GM23338 (cell line): ENCODE results near the gene DIAPH3. TPM values are rescaled to one million over a fixed set of nuclear protein-coding genes. Genes with fewer than 3 reads are reported as not detected.

Source experiments
- ATAC-seq: fragments of 200-7000 bp; cut with Tn5 transposase; 3 replicates; pipeline ENCODE4 v1.9.1; 2020
- DNase-seq: peaks from one replicate; pipeline ENCODE4 v3.0.0-alpha.2; 2015; ENCODE audit warnings: low spot score
- H2AFZ ChIP-seq: fragments of 200-600 bp; sonication (generic); 2 replicates; pipeline ENCODE4 v1.8.0; 2016; ENCODE audit warnings: antibody characterized with exemption, mild to moderate bottlenecking, moderate library complexity
- H3F3A ChIP-seq: fragments of 200-600 bp; sonication (generic); replicated peaks from 2 replicates; pipeline ENCODE4 v1.8.0; 2017; ENCODE audit warnings: antibody characterized with exemption, mixed run types, low read depth
- H3K27ac ChIP-seq: fragments of 200-600 bp; sonication (generic); 2 replicates; pipeline ENCODE4 v1.6.1; 2016; ENCODE audit warnings: low read depth
- H3K27me3 ChIP-seq: fragments of 200-600 bp; sonication (generic); 2 replicates; pipeline ENCODE4 v1.8.0; 2016; ENCODE audit warnings: mild to moderate bottlenecking, mixed run types, moderate library complexity; ENCODE audit not compliant: insufficient read depth
- H3K36me3 ChIP-seq: fragments of 200-600 bp; sonication (generic); 2 replicates; pipeline ENCODE4 v1.8.0; 2016; ENCODE audit warnings: mild to moderate bottlenecking; ENCODE audit not compliant: insufficient read depth
- H3K4me1 ChIP-seq: fragments of 200-600 bp; sonication (generic); 2 replicates; pipeline ENCODE4 v1.8.0; 2016; ENCODE audit warnings: mild to moderate bottlenecking, moderate library complexity; ENCODE audit not compliant: insufficient read depth
- H3K4me2 ChIP-seq: fragments of 200-600 bp; sonication (generic); 2 replicates; pipeline ENCODE4 v1.7.1; 2017; ENCODE audit warnings: mixed run types
- H3K4me3 ChIP-seq: fragments of 200-600 bp; sonication (generic); 2 replicates; pipeline ENCODE4 v1.6.1; 2016; ENCODE audit warnings: mixed run types
- H3K79me2 ChIP-seq: fragments of 200-600 bp; sonication (generic); replicated peaks from 2 replicates; pipeline ENCODE4 v1.8.0; 2017; ENCODE audit warnings: mild to moderate bottlenecking; ENCODE audit not compliant: insufficient read depth
- H3K9me2 ChIP-seq: fragments of 200-600 bp; sonication (generic); 2 replicates; pipeline ENCODE4 v1.8.0; 2017; ENCODE audit not compliant: insufficient read depth
- H4K20me1 ChIP-seq: fragments of 200-600 bp; sonication (generic); replicated peaks from 2 replicates; pipeline ENCODE4 v1.8.0; 2017; ENCODE audit warnings: mild to moderate bottlenecking; ENCODE audit not compliant: insufficient read depth
- H3K27ac Mint-ChIP-seq: 2 replicates; pipeline ENCODE4 v1.8.0; 2020; ENCODE audit warnings: inconsistent platforms, mild to moderate bottlenecking, moderate library complexity, mixed read lengths
- H3K27me3 Mint-ChIP-seq: 3 replicates; pipeline ENCODE4 v1.8.0; 2022; ENCODE audit warnings: low read depth, mild to moderate bottlenecking, moderate library complexity, mixed read lengths, inconsistent platforms; ENCODE audit not compliant: insufficient read depth, poor library complexity
- H3K36me3 Mint-ChIP-seq: 3 replicates; pipeline ENCODE4 v1.8.0; 2021; ENCODE audit warnings: low read depth, mild to moderate bottlenecking, inconsistent platforms, moderate library complexity, mixed read lengths
- H3K4me1 Mint-ChIP-seq: 3 replicates; pipeline ENCODE4 v1.8.0; 2020; ENCODE audit warnings: mild to moderate bottlenecking, inconsistent platforms, mixed read lengths
- H3K4me3 Mint-ChIP-seq: 3 replicates; pipeline ENCODE4 v1.8.0; 2021; ENCODE audit warnings: moderate library complexity, mild to moderate bottlenecking, inconsistent platforms, mixed read lengths
- H3K9me3 Mint-ChIP-seq: 3 replicates; pipeline ENCODE4 v1.8.0; 2020; ENCODE audit warnings: moderate library complexity, mild to moderate bottlenecking, inconsistent platforms, mixed read lengths
- EZH2 ChIP-seq: fragments of 200-600 bp; sonication (generic); IDR thresholded peaks from one replicate; pipeline ENCODE4 v1.8.0; 2017; ENCODE audit warnings: antibody characterized with exemption, mild to moderate bottlenecking, low read depth; ENCODE audit not compliant: unreplicated experiment
- EZH2phosphoT487 ChIP-seq: fragments of 200-600 bp; sonication (generic); IDR thresholded peaks from one replicate; pipeline ENCODE4 v1.8.1; 2018; ENCODE audit warnings: antibody characterized with exemption; ENCODE audit not compliant: unreplicated experiment
- JUNB ChIP-seq: IDR thresholded peaks from one replicate; pipeline ENCODE4 v1.6.1; 2016; ENCODE audit warnings: antibody characterized with exemption; ENCODE audit not compliant: unreplicated experiment
- NANOG ChIP-seq: IDR thresholded peaks from 2 replicates; pipeline ENCODE4 v1.6.1; 2016; ENCODE audit warnings: antibody characterized with exemption, borderline replicate concordance
- POLR2AphosphoS5 ChIP-seq: IDR thresholded peaks from 2 replicates; pipeline ENCODE4 v1.6.1; 2016; ENCODE audit warnings: antibody characterized with exemption, low read depth
- ZNF114 ChIP-seq: fragments of 250-450 bp; sonication (Bioruptor Pico); IDR thresholded peaks from 2 replicates; pipeline ENCODE4 v1.5.0; 2020; ENCODE audit warnings: mild to moderate bottlenecking, moderate library complexity
- polyA plus RNA-seq: library from polyadenylated mRNA; unstranded; fragments of >200 nt; fragmentation: Nextera tagmentation; extraction: Ambion mirVana; gene quantifications from 2 replicates; pipeline ENCODE4 v1.2.1, GENCODE V29; 2016
- total RNA-seq: library from RNA; depleted of rRNA; stranded (reverse); fragments of >200 nt; shearing (Covaris generic); gene quantifications from 2 replicates; pipeline ENCODE4 v1.2.3, GENCODE V29; 2014
- TF ChIP-seq, protein P1 (sequence below), 2 experiments: fragments of 200-600 bp in 1 of 2; sonication (generic) in 1 of 2; conservative IDR thresholded peaks; 2 replicates each; pipeline versions ENCODE4 v1.5.1 to v1.6.1; 2016 to 2017; ENCODE audit warnings: antibody characterized with exemption in 2 of 2, low read depth in 2 of 2, mild to moderate bottlenecking in 2 of 2, moderate library complexity in 1 of 2
- TF ChIP-seq, protein P2 (sequence below): IDR thresholded peaks from one replicate; pipeline ENCODE4 v1.6.1; 2018; ENCODE audit warnings: antibody characterized with exemption; ENCODE audit not compliant: unreplicated experiment
- TF ChIP-seq, protein P3 (sequence below): fragments of 250-450 bp; sonication (Bioruptor Pico); IDR thresholded peaks from 2 replicates; pipeline ENCODE4 v1.5.0; 2020; ENCODE audit warnings: mild to moderate bottlenecking, moderate library complexity

Gene DIAPH3
- total and polyA plus RNA-seq, 2 experiments from 2014 or later = 23.4 to 30.2 TPM

DNA sequence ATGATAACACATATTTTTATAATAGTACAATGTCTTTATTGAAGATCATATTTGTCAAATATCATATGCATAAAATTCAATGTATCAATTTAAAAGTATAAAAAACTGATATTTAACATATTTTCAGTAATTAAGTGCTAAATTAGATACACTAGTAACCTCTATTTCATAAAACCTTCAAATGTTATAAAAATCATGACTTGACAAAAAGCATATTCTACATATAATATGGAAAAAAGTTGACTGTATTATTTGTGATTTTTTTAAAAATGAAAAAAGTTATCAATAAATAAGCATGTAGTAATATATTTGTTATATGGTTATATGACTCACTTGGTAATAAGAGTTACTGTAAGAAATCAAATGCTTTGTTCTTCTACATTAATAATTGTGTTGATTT lies 356.9 kb downstream of the DIAPH3 start:
- Histone ChIP-seq H3K27me3 (no peaks in the 10 kb centered on the region), H2AFZ (no peak overlapping the region), H3K4me3 (no peak overlapping the region), H3K4me2 (no peak overlapping the region), H3K4me1 (peaks cover 27% of the 10 kb centered on the region), H3F3A (no peaks in the 10 kb centered on the region), H3K36me3 (no peaks in the 10 kb centered on the region), H3K79me2 (no peaks in the 10 kb centered on the region), H3K27ac (no peak overlapping the region), H3K9me2 (no peaks in the 10 kb centered on the region), H4K20me1 (no peaks in the 10 kb centered on the region)
- TF ChIP-seq NANOG (no peak), EZH2phosphoT487 (no peak), EZH2 (no peak)
- H3K27ac Mint-ChIP-seq = no peak overlapping the region
- H3K27me3 Mint-ChIP-seq = no peaks in the 10 kb centered on the region
- H3K4me1 Mint-ChIP-seq = peaks cover 26% of the 10 kb centered on the region
- no peak overlapping the region for H3K4me3 Mint-ChIP-seq
- H3K9me3 Mint-ChIP-seq = no peaks in the 10 kb centered on the region
- ATAC-seq (no peak), DNase-seq (no peak)
- no peaks in the 10 kb centered on the region for H3K36me3 Mint-ChIP-seq

DNA sequence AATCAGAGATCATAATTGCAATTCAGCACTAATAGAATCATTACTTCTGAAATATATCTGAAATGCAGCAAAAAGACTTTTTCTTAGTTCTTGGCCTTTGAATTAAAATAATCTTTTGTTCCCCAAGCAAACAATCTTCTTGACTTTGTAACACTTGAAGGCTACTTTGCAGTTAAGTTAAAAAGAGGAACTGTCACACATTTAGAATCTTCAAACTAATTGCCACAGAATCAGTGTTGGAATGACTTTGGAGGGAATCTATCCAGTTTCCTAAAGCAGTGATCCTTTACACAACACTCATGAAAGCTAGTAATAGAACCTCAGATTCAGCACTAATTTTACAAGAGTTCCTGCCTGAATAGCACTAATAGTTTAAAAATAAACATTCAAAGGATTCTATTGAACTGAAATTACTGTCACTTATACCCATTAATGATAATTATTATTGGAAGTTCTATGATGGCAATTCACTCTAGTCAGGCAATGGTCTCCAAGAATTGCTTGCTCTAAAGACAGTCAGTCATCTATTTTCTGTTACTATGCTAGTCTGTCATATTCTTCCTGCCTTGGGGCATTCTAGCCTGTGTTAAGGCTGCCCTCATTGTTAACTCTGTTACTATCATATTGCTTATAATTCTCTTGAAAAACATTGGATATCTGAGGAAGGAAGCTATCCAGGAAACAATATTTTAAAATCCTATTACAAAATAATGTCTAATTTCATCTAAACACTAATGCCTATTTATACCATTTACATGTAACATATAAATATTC lies 362.4 kb downstream of the DIAPH3 start:
- H3K4me3 Mint-ChIP-seq = no peak overlapping the region
- no peaks in the 10 kb centered on the region for H4K20me1 ChIP-seq
- no peaks in the 10 kb centered on the region for H3K9me3 Mint-ChIP-seq
- H3K4me1 Mint-ChIP-seq = peaks cover 37% of the 10 kb centered on the region
- no peaks in the 10 kb centered on the region for H3F3A ChIP-seq
- H3K27ac ChIP-seq = no peak overlapping the region
- no peaks in the 10 kb centered on the region for H3K36me3 Mint-ChIP-seq
- no peaks in the 10 kb centered on the region for H3K79me2 ChIP-seq
- H3K4me1 ChIP-seq = peaks cover 31% of the 10 kb centered on the region
- H2AFZ ChIP-seq = no peak overlapping the region
- ATAC-seq = no peak
- no peak for DNase-seq
- H3K36me3 ChIP-seq = no peaks in the 10 kb centered on the region
- no peaks in the 10 kb centered on the region for H3K27me3 ChIP-seq
- H3K9me2 ChIP-seq = peaks cover 6% of the 10 kb centered on the region; the same call in 1 of the 2 replicates
- peaks cover 2% of the 10 kb centered on the region for H3K27me3 Mint-ChIP-seq
- no peak overlapping the region for H3K4me2 ChIP-seq
- no peak overlapping the region for H3K4me3 ChIP-seq
- no peak overlapping the region for H3K27ac Mint-ChIP-seq
- TF ChIP-seq EZH2 (no peak), ZNF114 (CRISPR knock-in tag) (no peak), JUNB (no peak), POLR2AphosphoS5 (no peak)
- TF ChIP-seq, protein P1, sequence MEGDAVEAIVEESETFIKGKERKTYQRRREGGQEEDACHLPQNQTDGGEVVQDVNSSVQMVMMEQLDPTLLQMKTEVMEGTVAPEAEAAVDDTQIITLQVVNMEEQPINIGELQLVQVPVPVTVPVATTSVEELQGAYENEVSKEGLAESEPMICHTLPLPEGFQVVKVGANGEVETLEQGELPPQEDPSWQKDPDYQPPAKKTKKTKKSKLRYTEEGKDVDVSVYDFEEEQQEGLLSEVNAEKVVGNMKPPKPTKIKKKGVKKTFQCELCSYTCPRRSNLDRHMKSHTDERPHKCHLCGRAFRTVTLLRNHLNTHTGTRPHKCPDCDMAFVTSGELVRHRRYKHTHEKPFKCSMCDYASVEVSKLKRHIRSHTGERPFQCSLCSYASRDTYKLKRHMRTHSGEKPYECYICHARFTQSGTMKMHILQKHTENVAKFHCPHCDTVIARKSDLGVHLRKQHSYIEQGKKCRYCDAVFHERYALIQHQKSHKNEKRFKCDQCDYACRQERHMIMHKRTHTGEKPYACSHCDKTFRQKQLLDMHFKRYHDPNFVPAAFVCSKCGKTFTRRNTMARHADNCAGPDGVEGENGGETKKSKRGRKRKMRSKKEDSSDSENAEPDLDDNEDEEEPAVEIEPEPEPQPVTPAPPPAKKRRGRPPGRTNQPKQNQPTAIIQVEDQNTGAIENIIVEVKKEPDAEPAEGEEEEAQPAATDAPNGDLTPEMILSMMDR (conservative IDR thresholded peaks at IDR 0.05; ENCODE audit: low read depth in 2 of 2) = no peak
- TF ChIP-seq, protein P2, sequence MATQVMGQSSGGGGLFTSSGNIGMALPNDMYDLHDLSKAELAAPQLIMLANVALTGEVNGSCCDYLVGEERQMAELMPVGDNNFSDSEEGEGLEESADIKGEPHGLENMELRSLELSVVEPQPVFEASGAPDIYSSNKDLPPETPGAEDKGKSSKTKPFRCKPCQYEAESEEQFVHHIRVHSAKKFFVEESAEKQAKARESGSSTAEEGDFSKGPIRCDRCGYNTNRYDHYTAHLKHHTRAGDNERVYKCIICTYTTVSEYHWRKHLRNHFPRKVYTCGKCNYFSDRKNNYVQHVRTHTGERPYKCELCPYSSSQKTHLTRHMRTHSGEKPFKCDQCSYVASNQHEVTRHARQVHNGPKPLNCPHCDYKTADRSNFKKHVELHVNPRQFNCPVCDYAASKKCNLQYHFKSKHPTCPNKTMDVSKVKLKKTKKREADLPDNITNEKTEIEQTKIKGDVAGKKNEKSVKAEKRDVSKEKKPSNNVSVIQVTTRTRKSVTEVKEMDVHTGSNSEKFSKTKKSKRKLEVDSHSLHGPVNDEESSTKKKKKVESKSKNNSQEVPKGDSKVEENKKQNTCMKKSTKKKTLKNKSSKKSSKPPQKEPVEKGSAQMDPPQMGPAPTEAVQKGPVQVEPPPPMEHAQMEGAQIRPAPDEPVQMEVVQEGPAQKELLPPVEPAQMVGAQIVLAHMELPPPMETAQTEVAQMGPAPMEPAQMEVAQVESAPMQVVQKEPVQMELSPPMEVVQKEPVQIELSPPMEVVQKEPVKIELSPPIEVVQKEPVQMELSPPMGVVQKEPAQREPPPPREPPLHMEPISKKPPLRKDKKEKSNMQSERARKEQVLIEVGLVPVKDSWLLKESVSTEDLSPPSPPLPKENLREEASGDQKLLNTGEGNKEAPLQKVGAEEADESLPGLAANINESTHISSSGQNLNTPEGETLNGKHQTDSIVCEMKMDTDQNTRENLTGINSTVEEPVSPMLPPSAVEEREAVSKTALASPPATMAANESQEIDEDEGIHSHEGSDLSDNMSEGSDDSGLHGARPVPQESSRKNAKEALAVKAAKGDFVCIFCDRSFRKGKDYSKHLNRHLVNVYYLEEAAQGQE = no peak
- TF ChIP-seq, protein P3, sequence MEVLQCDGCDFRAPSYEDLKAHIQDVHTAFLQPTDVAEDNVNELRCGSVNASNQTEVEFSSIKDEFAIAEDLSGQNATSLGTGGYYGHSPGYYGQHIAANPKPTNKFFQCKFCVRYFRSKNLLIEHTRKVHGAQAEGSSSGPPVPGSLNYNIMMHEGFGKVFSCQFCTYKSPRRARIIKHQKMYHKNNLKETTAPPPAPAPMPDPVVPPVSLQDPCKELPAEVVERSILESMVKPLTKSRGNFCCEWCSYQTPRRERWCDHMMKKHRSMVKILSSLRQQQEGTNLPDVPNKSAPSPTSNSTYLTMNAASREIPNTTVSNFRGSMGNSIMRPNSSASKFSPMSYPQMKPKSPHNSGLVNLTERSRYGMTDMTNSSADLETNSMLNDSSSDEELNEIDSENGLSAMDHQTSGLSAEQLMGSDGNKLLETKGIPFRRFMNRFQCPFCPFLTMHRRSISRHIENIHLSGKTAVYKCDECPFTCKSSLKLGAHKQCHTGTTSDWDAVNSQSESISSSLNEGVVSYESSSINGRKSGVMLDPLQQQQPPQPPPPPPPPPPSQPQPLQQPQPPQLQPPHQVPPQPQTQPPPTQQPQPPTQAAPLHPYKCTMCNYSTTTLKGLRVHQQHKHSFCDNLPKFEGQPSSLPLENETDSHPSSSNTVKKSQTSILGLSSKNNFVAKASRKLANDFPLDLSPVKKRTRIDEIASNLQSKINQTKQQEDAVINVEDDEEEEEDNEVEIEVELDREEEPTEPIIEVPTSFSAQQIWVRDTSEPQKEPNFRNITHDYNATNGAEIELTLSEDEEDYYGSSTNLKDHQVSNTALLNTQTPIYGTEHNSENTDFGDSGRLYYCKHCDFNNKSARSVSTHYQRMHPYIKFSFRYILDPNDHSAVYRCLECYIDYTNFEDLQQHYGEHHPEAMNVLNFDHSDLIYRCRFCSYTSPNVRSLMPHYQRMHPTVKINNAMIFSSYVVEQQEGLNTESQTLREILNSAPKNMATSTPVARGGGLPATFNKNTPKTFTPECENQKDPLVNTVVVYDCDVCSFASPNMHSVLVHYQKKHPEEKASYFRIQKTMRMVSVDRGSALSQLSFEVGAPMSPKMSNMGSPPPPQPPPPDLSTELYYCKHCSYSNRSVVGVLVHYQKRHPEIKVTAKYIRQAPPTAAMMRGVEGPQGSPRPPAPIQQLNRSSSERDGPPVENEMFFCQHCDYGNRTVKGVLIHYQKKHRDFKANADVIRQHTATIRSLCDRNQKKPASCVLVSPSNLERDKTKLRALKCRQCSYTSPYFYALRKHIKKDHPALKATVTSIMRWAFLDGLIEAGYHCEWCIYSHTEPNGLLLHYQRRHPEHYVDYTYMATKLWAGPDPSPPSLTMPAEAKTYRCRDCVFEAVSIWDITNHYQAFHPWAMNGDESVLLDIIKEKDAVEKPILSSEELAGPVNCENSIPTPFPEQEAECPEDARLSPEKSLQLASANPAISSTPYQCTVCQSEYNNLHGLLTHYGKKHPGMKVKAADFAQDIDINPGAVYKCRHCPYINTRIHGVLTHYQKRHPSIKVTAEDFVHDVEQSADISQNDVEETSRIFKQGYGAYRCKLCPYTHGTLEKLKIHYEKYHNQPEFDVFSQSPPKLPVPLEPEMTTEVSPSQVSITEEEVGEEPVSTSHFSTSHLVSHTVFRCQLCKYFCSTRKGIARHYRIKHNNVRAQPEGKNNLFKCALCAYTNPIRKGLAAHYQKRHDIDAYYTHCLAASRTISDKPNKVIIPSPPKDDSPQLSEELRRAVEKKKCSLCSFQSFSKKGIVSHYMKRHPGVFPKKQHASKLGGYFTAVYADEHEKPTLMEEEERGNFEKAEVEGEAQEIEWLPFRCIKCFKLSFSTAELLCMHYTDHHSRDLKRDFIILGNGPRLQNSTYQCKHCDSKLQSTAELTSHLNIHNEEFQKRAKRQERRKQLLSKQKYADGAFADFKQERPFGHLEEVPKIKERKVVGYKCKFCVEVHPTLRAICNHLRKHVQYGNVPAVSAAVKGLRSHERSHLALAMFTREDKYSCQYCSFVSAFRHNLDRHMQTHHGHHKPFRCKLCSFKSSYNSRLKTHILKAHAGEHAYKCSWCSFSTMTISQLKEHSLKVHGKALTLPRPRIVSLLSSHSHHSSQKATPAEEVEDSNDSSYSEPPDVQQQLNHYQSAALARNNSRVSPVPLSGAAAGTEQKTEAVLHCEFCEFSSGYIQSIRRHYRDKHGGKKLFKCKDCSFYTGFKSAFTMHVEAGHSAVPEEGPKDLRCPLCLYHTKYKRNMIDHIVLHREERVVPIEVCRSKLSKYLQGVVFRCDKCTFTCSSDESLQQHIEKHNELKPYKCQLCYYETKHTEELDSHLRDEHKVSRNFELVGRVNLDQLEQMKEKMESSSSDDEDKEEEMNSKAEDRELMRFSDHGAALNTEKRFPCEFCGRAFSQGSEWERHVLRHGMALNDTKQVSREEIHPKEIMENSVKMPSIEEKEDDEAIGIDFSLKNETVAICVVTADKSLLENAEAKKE = no peak
